T follicular helper cell (primary cell): ENCODE measurements around the gene AMIGO3.

ENCODE experiments used
- DNase-seq: peaks from one replicate; pipeline ENCODE4 v3.0.0-alpha.2; 2020; ENCODE audit warnings: low read depth

AMIGO3 gene

DNA sequence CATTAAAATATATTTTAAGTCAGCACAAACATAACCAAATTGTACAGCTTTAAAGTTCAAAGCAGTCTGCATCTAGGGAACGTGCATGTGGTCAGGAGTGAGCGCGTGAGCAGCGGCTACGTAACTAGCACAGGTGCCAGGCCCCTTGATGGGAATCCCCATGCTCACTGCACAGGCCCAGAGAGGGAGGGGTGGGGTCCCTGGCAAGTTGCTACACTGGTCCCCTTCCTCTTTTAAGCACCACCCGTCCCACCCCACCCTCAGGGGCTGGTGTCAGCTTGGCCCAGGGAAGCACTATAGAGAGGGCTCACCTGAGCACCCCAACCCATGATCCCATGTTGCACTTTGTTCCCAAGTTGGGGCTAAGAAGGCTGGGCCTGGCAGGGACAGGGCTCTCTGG is 5.1 kb upstream of the AMIGO3 start:
- peak; percentile 41 for DNase-seq

DNA sequence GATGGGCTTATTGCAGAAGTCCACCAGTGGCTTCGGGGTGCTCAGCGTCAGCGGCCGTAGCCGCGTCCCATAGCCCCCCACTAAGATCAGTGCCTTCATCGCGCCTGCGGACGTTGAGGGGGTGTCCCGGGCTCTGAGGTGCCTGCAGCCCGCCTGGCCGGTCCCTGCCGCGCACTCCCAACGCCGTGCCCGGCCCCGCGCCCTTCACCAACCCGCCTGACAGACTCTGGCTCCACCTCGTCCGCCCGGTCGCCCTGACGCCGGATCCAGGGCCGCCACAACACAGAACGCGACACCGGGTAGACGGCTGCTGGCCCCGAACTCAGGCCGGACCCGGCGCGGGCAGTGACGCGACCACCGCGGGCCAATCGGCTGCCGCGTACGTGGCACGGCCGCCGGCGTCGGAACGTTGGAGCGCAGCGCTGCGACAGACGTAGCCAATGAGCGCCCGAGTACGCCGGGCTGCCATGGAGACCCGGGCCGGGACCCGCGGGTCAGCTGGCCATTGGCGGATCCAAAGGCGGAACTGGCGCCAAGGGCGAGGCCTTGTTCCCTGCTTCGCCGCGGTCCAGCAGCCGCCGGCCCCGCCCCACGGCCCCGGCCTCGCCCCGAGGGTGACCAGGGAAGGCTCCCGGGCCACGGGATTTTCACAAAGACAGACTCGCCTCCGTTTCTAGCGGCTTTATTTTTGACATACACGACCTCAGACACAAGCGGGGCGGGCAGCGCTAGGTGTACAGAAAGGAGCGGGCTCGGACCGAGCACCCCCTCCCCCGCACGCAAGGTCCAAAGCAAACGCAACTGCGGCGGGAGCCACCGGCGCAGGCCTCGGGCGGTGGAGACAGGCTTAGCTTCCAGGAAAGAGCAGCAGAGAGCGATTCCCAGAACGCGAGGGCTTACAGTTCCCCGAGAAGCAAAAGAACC is 4.4 kb upstream of the AMIGO3 start, which contains the start of gene GMPPB:
TSS of gene GMPPB (minus strand) at position 324 of the 924 bp plus-strand sequence. CDS start at position 99, 225 bp downstream.
- DNase-seq, result peak; percentile 86

DNA sequence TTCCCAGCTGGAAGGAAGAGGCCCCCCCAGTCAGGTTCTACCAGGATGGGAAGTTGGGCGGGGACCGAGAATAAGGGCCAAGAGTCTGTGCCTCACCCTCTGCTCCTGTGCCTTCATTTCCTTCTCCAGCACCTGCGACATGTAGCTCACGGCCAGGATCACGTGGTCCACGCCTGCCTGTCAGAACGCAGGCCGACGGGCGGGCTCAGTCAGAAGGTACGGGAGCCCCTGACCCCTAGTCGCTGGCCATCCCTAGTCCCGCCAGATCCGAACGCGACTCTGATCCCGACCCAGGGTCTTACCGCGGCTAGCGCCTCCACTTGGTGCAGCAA is 3.8 kb upstream of the AMIGO3 start:
- peak; percentile 56 for DNase-seq

DNA sequence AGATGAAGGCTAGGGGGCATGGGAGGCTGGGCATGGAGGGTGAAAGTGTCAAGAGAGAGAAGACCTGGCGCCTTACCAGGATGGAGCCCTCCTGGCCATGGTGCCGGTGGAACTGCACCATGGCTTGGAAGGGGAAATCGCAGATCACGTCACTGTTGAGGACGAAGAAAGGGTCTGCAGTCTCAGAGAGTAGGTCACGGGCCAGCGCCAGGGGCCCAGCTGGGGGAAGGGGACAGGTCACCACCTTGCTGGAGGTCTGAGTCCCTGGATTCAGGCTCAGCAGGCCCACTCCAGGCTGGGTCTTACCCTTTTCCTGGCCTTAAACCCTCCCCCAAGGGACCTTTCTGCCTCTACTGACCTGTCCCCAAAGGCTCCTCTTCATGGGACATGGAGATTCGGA is 3.4 kb upstream of the AMIGO3 start:
- no peak for DNase-seq

DNA sequence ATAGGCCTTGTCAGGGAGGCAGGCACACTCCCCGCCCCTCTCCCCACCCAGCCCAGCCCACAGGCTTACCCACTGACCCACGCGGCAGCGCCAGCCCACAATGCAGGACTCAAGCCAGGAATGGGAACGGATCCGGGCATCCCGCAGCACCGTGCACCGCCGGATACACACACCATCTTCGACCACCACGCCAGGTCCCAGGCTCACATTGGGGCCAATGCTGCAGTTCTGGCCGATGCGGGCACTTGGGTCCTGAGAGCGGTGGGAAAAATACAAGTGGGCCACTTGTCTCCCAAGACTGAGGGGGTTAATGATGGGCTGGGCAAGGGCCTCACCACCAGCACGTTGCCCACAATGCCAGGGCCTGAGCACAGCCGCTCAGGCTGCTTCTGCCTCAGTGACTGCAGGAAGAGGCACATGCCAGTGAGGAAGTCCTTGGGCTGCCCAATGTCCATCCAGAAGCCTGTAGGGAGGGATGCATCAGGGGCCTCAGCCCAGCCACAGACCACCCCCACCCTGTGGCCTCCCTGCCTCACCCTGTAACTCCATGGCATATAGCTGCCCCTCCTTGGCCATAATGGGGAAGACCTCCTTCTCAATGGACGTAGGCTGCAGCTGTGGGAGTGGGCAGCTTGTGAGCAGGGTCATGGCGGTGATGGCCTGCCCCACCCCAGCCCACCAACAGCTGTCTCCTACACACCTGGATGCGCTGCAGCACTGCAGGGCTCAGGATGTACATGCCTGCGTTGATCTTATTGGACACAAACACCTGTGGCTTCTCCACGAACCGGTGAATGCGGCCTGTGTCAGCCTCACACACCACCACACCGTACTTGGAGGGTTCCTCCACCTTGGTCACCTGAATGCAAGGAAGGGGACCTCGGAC is 2.7 kb upstream of the AMIGO3 start:
- no peak for DNase-seq

DNA sequence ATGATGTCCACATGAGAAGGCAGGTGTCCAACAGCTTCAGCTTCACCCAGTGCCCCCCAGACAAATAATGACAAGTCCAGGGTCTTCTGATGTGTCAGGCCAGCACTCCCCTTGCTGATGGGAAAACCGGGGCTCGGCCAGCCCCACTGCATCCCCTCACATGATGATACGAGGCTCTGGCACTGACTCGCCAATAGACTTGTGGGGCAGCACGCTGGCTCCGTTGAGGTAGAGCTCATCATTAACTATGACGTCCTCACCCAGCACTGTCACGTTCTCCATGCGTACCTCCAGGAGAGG is 2.1 kb upstream of the AMIGO3 start:
- DNase-seq, result no peak

DNA sequence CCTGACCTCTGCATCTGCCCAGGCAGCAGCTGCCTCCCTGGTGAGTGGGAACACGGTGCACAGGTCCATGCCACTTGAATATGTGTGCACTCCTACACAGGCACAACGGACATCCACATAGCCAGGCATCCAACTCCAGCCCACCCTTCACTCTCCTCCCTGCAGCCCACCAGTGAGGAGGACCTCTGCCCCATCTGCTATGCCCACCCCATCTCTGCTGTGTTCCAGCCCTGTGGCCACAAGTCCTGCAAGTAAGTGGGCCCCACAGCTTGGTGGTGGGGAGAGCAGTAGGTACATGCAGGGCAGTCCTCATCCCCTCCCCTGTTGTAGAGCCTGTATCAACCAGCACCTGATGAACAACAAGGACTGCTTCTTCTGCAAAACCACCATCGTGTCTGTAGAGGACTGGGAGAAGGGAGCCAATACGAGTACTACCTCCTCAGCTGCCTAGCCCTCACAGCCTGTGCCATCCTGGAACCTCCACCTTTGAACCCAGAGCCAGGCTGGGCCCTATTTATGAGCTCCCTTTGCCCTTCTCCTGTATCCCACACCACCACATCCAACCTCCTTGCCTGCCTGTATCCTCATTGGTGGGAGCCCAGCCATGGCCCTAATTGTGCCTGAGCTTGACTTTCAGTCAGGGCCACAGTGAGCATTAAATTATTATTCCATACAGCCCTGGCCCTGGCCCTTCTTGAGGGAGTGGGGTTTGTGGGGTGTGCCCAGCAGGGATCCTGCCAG is 1.5 kb upstream of the AMIGO3 start:
- no peak for DNase-seq

DNA sequence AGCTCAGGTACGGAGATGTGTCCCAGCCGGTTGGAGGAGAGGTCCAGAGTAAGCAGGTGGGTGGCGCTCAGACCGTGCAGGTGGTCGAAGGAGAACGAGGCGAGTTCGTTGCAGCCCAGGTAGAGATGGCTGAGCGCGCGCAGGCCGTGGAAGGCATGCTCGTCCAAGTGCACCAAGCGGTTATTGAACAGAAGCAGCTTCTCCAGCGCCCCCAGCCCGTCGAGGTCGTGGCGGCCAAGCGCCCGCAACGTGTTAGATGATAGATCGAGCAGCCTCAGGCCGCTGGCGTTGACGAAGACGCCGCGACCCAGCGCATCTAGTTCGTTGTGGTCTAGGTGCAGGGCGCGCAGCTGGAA is 648 bp downstream of the AMIGO3 start:
- no peak for DNase-seq

DNA sequence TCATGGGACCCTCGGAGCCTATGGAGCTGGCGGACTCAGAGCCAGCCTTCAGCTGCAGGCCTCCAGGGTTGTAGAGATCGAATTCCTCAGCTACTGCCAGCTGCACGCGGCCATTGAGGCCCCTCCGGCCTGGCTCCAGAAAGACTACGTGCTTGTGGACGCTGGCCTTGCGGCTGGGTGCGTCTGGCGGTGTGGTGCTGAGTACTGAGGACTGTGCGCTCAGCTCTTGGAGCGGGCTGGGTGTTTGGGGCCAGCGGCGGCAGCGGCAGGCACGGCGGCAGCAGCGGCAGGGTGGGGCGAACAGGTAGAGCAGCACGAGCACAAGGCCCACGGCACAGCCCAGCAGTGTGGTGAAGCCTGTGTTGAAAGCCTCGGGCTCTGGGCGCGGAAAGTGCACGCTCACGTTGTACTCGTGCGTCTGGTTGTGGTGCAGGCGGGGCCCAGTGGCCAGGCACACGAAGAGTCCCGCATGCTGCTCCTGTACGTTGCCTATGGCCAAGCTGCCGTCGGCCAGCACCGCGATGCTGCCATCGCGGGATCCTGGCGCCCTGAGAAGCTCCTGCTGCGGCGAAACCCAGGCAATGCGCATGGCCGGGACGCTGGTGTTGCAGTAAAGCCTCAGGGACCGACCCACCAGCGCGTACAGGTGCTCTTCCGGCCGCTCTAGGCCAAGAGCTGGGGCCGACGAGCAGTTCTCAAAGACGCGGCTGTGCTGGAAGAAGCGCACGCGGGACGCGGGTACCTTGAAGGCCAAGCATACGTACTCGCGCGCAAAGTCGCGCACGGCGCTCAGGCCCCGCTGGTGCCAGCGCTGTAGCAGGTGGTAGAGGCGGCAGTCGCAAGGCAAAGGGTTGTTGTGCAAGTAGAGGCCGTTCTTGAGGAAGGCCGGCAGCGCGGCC is 1.3 kb downstream of the AMIGO3 start:
- DNase-seq, result no peak

DNA sequence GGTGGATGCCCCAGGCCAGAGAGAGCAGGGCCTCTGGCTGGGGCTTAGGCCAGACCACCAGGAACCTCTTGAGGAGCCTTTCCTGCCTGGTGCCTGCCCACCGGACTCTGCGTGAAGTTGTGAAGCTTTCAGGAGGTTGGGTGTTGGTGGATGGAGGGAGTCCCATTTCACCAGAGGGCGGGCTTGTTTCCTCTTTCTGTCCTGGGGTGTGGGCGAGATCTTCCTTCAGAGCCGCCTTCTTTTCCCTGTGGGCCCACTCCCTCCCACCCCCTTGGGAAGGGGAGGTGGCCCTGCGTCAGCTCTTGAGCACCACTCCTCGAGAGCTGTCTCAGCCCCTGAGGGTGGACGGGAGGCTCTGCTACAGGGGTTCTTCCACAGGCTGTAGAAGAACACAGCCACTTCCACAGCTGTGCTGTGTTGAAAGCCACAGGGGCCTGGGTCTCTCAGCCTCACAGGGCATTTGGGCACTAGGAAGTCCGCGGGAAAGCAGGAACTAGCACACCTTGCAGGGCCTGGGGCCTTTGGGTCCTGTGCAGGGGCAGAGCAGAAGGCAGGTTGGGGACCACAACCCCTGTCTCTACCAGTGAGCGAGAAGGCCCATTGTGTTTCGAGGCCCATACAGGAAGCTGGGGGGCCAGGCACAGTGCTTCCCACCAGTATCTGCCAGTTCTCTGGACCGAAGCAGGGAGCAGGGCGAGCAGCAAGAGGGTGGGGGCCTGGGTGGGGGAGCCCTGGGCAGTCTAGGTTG is 2.1 kb downstream of the AMIGO3 start:
- DNase-seq, result no peak

DNA sequence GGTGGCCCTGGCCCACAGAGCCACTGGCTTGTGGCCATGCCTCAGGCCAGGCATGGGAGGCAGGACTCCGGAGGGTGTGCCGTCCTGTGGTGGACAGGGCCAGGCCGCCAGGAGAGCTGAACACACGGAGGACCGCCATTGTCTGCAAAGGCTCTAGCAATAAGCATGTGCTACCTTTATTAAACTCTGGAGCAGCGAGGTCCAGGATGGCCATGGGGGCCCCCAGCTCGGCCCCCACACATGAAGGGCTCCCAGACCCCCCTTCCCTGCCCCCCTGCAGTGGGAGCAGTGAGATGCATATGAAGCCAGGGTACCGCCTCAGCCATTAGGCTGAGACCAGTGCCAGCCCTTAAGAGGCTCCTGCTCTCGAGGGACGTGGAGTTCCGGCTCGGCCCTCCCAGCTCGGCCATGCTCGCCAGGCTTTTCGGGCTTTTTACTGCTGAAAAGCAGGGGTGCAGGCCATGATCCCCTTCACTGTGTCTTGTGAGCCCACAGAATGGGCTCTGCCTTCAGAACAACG is 2.7 kb downstream of the AMIGO3 start:
- no peak for DNase-seq

DNA sequence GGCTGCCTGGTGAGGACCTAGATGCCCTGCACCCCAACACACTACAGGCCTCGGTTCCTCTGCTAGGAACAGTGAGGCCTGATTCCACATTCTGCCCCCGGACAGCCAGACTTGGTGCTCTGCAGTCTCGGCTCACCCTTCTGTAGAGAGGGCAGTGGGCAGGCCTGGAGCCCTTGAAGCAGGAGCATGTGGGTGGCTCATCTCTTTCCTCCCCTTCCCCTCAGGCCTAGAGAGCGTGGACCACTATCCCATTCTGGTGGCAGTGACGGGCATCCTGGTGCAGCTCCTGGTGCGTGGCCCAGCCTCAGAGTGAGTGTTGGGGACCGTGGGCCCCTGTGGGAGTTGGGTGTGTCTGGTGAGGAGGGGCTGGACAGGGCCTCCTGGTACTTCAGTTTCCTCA is 3.3 kb downstream of the AMIGO3 start:
- DNase-seq, result no peak

DNA sequence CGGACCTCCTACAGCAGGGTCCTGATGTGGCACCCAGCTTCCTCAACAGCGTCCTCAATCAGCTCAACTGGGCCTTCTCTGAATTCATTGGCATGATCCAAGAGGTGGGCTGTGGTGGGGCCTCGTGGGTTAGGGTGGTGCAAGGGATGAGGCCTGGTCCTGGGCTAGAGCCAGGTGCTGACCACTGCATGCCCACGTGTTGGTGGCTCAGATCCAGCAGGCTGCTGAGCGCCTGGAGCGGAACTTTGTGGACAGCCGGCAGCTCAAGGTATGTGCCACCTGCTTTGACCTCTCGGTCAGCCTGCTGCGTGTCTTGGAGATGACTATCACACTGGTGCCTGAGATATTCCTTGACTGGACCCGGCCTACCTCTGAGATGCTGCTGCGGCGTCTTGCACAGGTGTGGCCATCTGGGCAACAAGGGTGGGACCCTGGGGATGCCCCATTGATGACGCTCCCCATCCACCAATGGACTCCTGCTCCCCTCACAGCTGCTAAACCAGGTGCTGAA is 3.8 kb downstream of the AMIGO3 start:
- no peak for DNase-seq

DNA sequence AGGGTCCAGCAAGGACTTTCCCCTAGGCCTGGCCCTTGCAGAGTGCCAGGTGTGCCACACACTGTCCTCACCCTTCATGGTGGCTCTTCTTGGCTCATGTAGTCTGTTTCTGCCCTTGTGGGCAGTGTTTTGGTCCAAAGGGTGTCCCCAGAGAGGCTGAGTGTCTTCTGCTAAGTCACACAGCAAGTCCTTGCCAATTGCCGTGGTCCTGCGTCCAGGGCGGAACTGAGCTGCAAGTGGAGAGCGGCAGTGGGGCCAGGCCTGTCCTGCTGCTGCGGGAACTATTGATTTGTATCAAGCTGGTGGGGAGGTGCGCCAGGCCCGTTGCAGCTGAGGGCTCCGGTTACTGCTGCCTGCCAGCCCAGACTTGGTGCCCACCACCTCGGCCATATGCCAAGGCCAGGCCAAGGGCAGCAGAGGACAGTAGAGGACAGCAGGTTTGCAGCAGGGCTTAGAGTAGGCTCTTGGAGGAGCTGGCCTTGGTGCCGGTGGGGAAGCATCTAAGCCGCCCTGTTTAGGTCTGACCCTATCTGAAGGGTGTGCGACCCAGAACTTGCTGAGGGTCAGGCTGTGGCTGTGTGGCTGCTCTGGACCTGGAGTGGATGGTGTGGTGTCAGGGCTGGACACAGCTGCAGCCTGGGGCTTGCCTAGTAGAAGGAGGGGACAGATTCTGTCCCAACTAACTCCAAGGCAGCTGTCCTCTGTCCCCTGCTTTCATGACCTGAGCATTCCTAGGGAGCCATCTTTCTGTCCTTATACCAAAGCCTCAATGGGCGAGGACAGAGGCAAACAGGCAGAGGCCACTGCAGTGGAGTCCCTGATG is 4.5 kb downstream of the AMIGO3 start:
- DNase-seq, result no peak

DNA sequence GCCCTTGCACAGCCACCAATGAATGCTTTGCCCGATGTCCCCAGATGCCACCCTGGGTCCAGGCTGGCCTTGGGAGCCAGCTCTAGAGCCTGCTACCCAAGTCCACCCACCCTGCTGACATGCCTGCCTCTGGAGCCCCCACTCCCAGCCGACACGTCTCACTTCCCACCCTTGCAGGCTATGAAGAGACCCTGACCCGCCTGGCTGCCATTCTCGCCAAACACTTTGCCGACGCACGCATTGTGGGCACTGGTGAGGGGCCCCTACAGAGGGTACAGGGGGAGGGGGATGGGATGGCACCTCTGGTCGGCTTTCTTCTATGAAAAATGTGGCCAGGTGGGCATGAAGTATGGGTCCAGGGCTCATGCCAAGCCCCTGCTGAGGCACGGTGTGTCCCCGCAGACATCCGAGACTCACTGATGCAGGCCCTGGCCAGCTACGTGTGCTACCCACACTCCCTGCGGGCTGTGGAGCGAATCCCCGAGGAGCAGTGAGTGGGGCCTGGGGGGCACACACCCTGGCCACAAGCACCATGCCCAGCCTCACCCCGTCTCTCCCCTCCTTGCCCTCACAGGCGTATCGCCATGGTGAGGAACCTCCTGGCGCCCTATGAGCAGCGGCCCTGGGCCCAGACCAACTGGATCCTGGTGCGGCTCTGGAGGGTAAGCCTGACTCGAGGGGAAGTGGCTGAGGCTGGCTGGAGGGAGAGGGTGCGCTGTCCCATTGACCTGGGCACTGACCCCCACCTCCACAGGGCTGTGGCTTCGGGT is 6.0 kb downstream of the AMIGO3 start:
- no peak for DNase-seq

DNA sequence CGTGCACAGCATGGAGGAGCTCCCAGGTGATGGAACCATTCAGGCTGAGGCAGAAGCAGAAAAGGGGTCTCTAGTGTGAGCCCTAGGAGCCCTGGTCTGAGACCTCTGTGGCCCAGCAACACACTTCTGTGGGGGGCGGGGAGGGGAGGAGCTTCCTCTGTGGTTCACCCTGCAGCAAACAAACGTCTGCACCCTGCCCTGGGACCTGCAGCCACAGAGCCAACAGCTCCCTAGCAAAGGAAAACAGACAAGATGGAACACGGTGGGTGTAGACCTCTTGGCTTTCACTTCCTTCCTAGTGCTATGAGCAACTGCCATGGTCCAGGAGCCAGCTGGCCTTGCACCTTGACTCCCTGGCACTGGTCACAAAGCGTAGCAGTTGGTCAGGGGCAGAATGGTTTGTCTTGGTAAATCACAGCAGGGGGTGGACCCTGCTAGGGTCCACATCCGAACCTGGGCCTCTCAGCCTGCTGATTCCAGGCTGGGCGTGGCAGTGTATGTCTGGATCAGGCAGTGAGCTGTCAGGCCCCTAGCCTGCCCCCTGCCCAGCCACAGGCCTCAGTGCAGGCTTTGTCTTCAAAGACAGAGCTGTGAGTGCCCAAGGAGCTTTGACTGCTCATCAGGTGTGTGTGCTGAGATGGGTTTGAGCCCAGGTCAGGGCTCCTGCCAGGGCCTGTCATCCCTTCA is 6.7 kb downstream of the AMIGO3 start:
- no peak for DNase-seq

DNA sequence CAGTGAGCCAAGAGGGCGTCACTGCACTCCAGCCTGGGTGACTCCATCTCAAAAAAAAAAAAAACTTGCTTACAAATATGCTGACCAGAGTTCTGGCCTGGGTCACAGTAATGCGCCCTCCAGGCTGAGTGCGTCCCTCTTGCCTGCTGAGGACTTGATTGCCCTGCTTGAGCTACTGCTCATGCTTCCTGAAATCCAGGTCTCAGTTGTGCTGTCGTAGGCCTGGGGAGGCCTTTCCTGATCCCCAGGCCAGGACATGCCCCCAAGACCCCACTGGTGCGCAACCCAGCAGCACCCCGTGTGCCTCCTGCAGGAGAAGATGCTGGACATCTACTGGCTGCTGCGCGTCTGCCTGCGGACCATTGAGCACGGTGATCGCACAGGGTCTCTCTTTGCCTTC is 7.3 kb downstream of the AMIGO3 start:
- no peak for DNase-seq

DNA sequence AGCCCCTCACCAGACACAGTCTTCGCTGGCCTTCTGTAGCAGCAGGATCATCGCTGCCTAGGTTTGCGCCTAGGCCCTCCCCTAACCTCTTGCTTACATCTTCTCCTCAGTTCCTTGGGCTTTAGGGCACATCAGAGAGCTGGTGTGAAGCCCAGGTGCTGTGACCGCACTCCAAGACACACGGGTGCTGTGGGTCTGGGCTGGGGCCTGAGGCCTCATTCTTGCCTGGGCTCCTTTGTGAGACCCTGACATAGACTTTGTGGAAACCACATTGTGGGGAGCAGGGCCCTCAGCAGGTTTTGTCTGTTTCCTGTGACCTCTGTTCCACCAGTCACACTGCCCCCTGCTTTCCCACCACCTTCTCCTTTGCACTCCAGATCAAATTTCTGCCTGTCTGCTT is 8.0 kb downstream of the AMIGO3 start:
- no peak for DNase-seq
